T-helper 2 cell treated with Interferon-gamma antibody and Interleukin-4, amounts not matched to agents 5 μg/mL and 100 μg/mL, for 36 hours (primary cell): ENCODE data around the gene ZFP36L2.

Experiments
- DNase-seq: peaks from one replicate; pipeline ENCODE4 v3.0.0; 2021; ENCODE audit warnings: low spot score
- H3K27ac Mint-ChIP-seq: one replicate; pipeline ENCODE4 v1.8.0; 2021; ENCODE audit warnings: mild to moderate bottlenecking, mixed read lengths
- H3K27me3 Mint-ChIP-seq: one replicate; pipeline ENCODE4 v1.8.0; 2021; ENCODE audit warnings: low read depth, mixed read lengths
- H3K36me3 Mint-ChIP-seq: one replicate; pipeline ENCODE4 v1.8.0; 2021; ENCODE audit warnings: low read depth, mixed read lengths
- H3K4me1 Mint-ChIP-seq: one replicate; pipeline ENCODE4 v1.8.0; 2021; ENCODE audit warnings: low read depth, mixed read lengths
- H3K4me3 Mint-ChIP-seq: one replicate; pipeline ENCODE4 v1.8.0; 2022; ENCODE audit warnings: mild to moderate bottlenecking, moderate library complexity, mixed read lengths
- H3K9me3 Mint-ChIP-seq: one replicate; pipeline ENCODE4 v1.8.0; 2021; ENCODE audit warnings: mixed read lengths

Gene ZFP36L2

GRCh38 chr2:43186679-43187374 is 39.6 kb downstream of the ZFP36L2 start:
- no peak for DNase-seq
- no peaks in the 10 kb centered on the region for H3K9me3 Mint-ChIP-seq
- no peak overlapping the region for H3K27ac Mint-ChIP-seq
- H3K36me3 Mint-ChIP-seq, result no peaks in the 10 kb centered on the region
- H3K4me3 Mint-ChIP-seq, result no peak overlapping the region
- H3K27me3 Mint-ChIP-seq, result no peaks in the 10 kb centered on the region
- H3K4me1 Mint-ChIP-seq, result peaks cover 13% of the 10 kb centered on the region

- DNase-seq, result no peak
- Mint-ChIP-seq H3K4me1 (peaks cover 14% of the 10 kb centered on the region), H3K4me3 (no peak overlapping the region), H3K27me3 (no peaks in the 10 kb centered on the region), H3K36me3 (no peaks in the 10 kb centered on the region), H3K9me3 (no peaks in the 10 kb centered on the region), H3K27ac (no peak overlapping the region)
Observed at GRCh38 chr2:43186321-43186678, 40.1 kb downstream of the ZFP36L2 start.

GRCh38 chr2:43185146-43185545 is 41.3 kb downstream of the ZFP36L2 start:
- H3K4me1 Mint-ChIP-seq, result peaks cover 16% of the 10 kb centered on the region
- DNase-seq, result no peak
- peak overlapping the region; percentile 35 for H3K27ac Mint-ChIP-seq
- no peaks in the 10 kb centered on the region for H3K36me3 Mint-ChIP-seq
- H3K9me3 Mint-ChIP-seq, result no peaks in the 10 kb centered on the region
- H3K4me3 Mint-ChIP-seq, result no peak overlapping the region
- H3K27me3 Mint-ChIP-seq, result no peaks in the 10 kb centered on the region

- Mint-ChIP-seq H3K27ac (peak overlapping the region; percentile 88), H3K4me3 (no peak overlapping the region), H3K4me1 (peaks cover 16% of the 10 kb centered on the region), H3K36me3 (no peaks in the 10 kb centered on the region), H3K9me3 (no peaks in the 10 kb centered on the region), H3K27me3 (no peaks in the 10 kb centered on the region)
- DNase-seq, result peak; percentile 64
Observed at GRCh38 chr2:43184339-43184895, 42.0 kb downstream of the ZFP36L2 start.

GRCh38 chr2:43183743-43184142 is 42.7 kb downstream of the ZFP36L2 start:
- Mint-ChIP-seq H3K36me3 (no peaks in the 10 kb centered on the region), H3K4me3 (no peak overlapping the region), H3K4me1 (peaks cover 20% of the 10 kb centered on the region), H3K27ac (no peak overlapping the region), H3K9me3 (no peaks in the 10 kb centered on the region), H3K27me3 (no peaks in the 10 kb centered on the region)
- no peak for DNase-seq

GRCh38 chr2:43180897-43181296 is 45.5 kb downstream of the ZFP36L2 start:
- peaks cover 42% of the 10 kb centered on the region for H3K4me1 Mint-ChIP-seq
- peaks cover 1% of the 10 kb centered on the region for H3K36me3 Mint-ChIP-seq
- no peak for DNase-seq
- no peaks in the 10 kb centered on the region for H3K27me3 Mint-ChIP-seq
- no peak overlapping the region for H3K4me3 Mint-ChIP-seq
- no peaks in the 10 kb centered on the region for H3K9me3 Mint-ChIP-seq
- H3K27ac Mint-ChIP-seq, result no peak overlapping the region

GRCh38 chr2:43179942-43180341 is 46.5 kb downstream of the ZFP36L2 start:
- H3K27me3 Mint-ChIP-seq, result no peaks in the 10 kb centered on the region
- no peak overlapping the region for H3K4me3 Mint-ChIP-seq
- no peaks in the 10 kb centered on the region for H3K9me3 Mint-ChIP-seq
- H3K36me3 Mint-ChIP-seq, result peaks cover 1% of the 10 kb centered on the region
- H3K27ac Mint-ChIP-seq, result no peak overlapping the region
- no peak for DNase-seq
- peaks cover 49% of the 10 kb centered on the region for H3K4me1 Mint-ChIP-seq

- H3K27me3 Mint-ChIP-seq, result no peaks in the 10 kb centered on the region
- H3K4me3 Mint-ChIP-seq, result peak overlapping the region; percentile 52
- peak overlapping the region; percentile 90 for H3K27ac Mint-ChIP-seq
- H3K9me3 Mint-ChIP-seq, result no peaks in the 10 kb centered on the region
- no peak for DNase-seq
- H3K36me3 Mint-ChIP-seq, result peaks cover 1% of the 10 kb centered on the region
- peaks cover 55% of the 10 kb centered on the region for H3K4me1 Mint-ChIP-seq
Observed at GRCh38 chr2:43178602-43179542, 47.5 kb downstream of the ZFP36L2 start.

- no peaks in the 10 kb centered on the region for H3K27me3 Mint-ChIP-seq
- H3K4me3 Mint-ChIP-seq, result no peak overlapping the region
- H3K27ac Mint-ChIP-seq, result peak overlapping the region; percentile 90
Observed at GRCh38 chr2:43178055-43178598, 48.3 kb downstream of the ZFP36L2 start.

GRCh38 chr2:43176449-43176848 is 50.0 kb downstream of the ZFP36L2 start:
- peak overlapping the region; percentile 56 for H3K27ac Mint-ChIP-seq
- H3K4me3 Mint-ChIP-seq, result no peak overlapping the region
- no peak for DNase-seq
- H3K4me1 Mint-ChIP-seq, result peaks cover 65% of the 10 kb centered on the region
- peaks cover 1% of the 10 kb centered on the region for H3K36me3 Mint-ChIP-seq
- no peaks in the 10 kb centered on the region for H3K9me3 Mint-ChIP-seq
- H3K27me3 Mint-ChIP-seq, result no peaks in the 10 kb centered on the region

More at GRCh38 chr2:43178055-43178598, 48.3 kb downstream of the ZFP36L2 start:
- no peaks in the 10 kb centered on the region for H3K9me3 Mint-ChIP-seq
- DNase-seq, result no peak
- peaks cover 60% of the 10 kb centered on the region for H3K4me1 Mint-ChIP-seq
- peaks cover 1% of the 10 kb centered on the region for H3K36me3 Mint-ChIP-seq

GRCh38 chr2:43175876-43176275 is 50.5 kb downstream of the ZFP36L2 start:
- Mint-ChIP-seq H3K27me3 (no peaks in the 10 kb centered on the region), H3K4me3 (peak overlapping the region; percentile 73), H3K9me3 (no peaks in the 10 kb centered on the region), H3K4me1 (peaks cover 66% of the 10 kb centered on the region), H3K36me3 (peaks cover 1% of the 10 kb centered on the region), H3K27ac (peak overlapping the region; percentile 95)
- DNase-seq, result no peak

GRCh38 chr2:43175020-43175441 is 51.4 kb downstream of the ZFP36L2 start:
- Mint-ChIP-seq H3K4me3 (peak overlapping the region; percentile 73), H3K36me3 (peaks cover 1% of the 10 kb centered on the region), H3K4me1 (peaks cover 70% of the 10 kb centered on the region), H3K27ac (peak overlapping the region; percentile 95), H3K9me3 (no peaks in the 10 kb centered on the region), H3K27me3 (no peaks in the 10 kb centered on the region)
- no peak for DNase-seq

GRCh38 chr2:43174368-43174916 is 52.0 kb downstream of the ZFP36L2 start:
- Mint-ChIP-seq H3K9me3 (no peaks in the 10 kb centered on the region), H3K27ac (peak overlapping the region; percentile 95), H3K4me1 (peaks cover 75% of the 10 kb centered on the region), H3K36me3 (peaks cover 1% of the 10 kb centered on the region), H3K27me3 (no peaks in the 10 kb centered on the region), H3K4me3 (peak overlapping the region; percentile 73)
- peak; percentile 81 for DNase-seq
